ENCODE measurements around the gene MAPK10.

DNA sequence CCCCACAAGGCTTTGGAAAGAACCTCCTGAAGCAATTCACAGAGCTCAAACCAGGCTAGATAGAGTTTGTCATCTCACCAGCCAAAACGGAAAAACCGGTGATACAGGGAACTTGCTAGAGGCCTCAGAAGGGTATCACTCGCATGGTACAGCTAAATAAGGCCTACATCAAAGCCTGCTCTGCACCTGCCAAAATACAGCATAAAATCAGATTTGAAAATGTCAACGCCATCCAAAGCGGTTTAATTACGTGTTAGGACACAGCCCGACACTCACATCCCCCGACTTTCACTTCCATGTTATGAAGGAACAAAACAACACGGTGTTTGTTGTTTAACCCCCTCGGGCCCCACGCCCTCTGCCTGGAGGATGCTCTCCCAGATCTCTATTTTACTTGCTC is 65.0 kb downstream of the MAPK10 start:
- no peak for TF ChIP-seq ARNT (IDR thresholded peaks at IDR 0.05)
- TF ChIP-seq SP1 (IDR thresholded peaks at IDR 0.05) = no peak
- no peak for TF ChIP-seq FOXM1 (IDR thresholded peaks at IDR 0.05; ENCODE audit: borderline replicate concordance)
- TF ChIP-seq L3MBTL2 (conservative IDR thresholded peaks at IDR 0.05) = no peak
- TF ChIP-seq NFRKB (IDR thresholded peaks at IDR 0.05) = no peak
- no peak for TF ChIP-seq TARDBP (IDR thresholded peaks at IDR 0.05)
- TF ChIP-seq FOXK2 (IDR thresholded peaks at IDR 0.05) = no peak
- no peak for TF ChIP-seq FOXA1 (IDR thresholded peaks at IDR 0.05)
- TF ChIP-seq BHLHE40 (IDR thresholded peaks at IDR 0.05; ENCODE audit: borderline replicate concordance) = no peak
- TF ChIP-seq LEF1 (IDR thresholded peaks at IDR 0.05; ENCODE audit: borderline replicate concordance) = no peak
- no peak for TF ChIP-seq SUZ12 (IDR thresholded peaks at IDR 0.05)
- no peak for TF ChIP-seq PKNOX1 (IDR thresholded peaks at IDR 0.05)
- no peak for TF ChIP-seq HDGF (IDR thresholded peaks at IDR 0.05; ENCODE audit: borderline replicate concordance)
- TF ChIP-seq ZNF384 (IDR thresholded peaks at IDR 0.05) = no peak
